ENCODE measurements around the gene USP13.

Gene USP13

GRCh38 chr3:179651687-179652446, 973 bp upstream of the USP13 start:
- in situ Hi-C loops (cut with HindIII; ENCODE audit: low pct_ligation_motif_present, low pct_unique_long_range_greater_than_20kb, low sequenced_read_pairs) = no loop called here
- DNase-seq = no peak

- DNase-seq = peak; percentile 61
- in situ Hi-C loops (cut with HindIII; ENCODE audit: low pct_ligation_motif_present, low pct_unique_long_range_greater_than_20kb, low sequenced_read_pairs) = no loop called here
These were observed 407 bp downstream of the USP13 start for GRCh38 chr3:179653096-179653797.

- in situ Hi-C loops (cut with HindIII; ENCODE audit: low pct_ligation_motif_present, low pct_unique_long_range_greater_than_20kb, low sequenced_read_pairs) = no loop called here
- DNase-seq = no peak
These were observed 2.4 kb downstream of the USP13 start for GRCh38 chr3:179655236-179655635.

- in situ Hi-C loops (cut with HindIII; ENCODE audit: low pct_ligation_motif_present, low pct_unique_long_range_greater_than_20kb, low sequenced_read_pairs) = no loop called here
- no peak for DNase-seq
These were observed 5.8 kb downstream of the USP13 start for GRCh38 chr3:179658606-179659005.

- DNase-seq = no peak
- in situ Hi-C loops (cut with HindIII; ENCODE audit: low pct_ligation_motif_present, low pct_unique_long_range_greater_than_20kb, low sequenced_read_pairs) = no loop called here
These were observed 8.0 kb downstream of the USP13 start for GRCh38 chr3:179660872-179661271.

- in situ Hi-C loops (cut with HindIII; ENCODE audit: low pct_ligation_motif_present, low pct_unique_long_range_greater_than_20kb, low sequenced_read_pairs) = no loop called here
- DNase-seq = no peak
These were observed 8.9 kb downstream of the USP13 start for GRCh38 chr3:179661777-179662176.

- in situ Hi-C loops (cut with HindIII; ENCODE audit: low pct_ligation_motif_present, low pct_unique_long_range_greater_than_20kb, low sequenced_read_pairs) = no loop called here
- no peak for DNase-seq
These were observed 10.3 kb downstream of the USP13 start for GRCh38 chr3:179663093-179663492.

GRCh38 chr3:179666030-179666429, 13.2 kb downstream of the USP13 start:
- in situ Hi-C loops (cut with HindIII; ENCODE audit: low pct_ligation_motif_present, low pct_unique_long_range_greater_than_20kb, low sequenced_read_pairs) = no loop called here
- no peak for DNase-seq

GRCh38 chr3:179666436-179667035, 13.7 kb downstream of the USP13 start:
- in situ Hi-C loops (cut with HindIII; ENCODE audit: low pct_ligation_motif_present, low pct_unique_long_range_greater_than_20kb, low sequenced_read_pairs) = no loop called here
- no peak for DNase-seq

GRCh38 chr3:179668429-179668828, 15.6 kb downstream of the USP13 start:
- in situ Hi-C loops (cut with HindIII; ENCODE audit: low pct_ligation_motif_present, low pct_unique_long_range_greater_than_20kb, low sequenced_read_pairs) = no loop called here
- DNase-seq = no peak

- no peak for DNase-seq
- in situ Hi-C loops (cut with HindIII; ENCODE audit: low pct_ligation_motif_present, low pct_unique_long_range_greater_than_20kb, low sequenced_read_pairs) = no loop called here
These were observed 17.5 kb downstream of the USP13 start for GRCh38 chr3:179670311-179670710.

- in situ Hi-C loops (cut with HindIII; ENCODE audit: low pct_ligation_motif_present, low pct_unique_long_range_greater_than_20kb, low sequenced_read_pairs) = no loop called here
- no peak for DNase-seq
These were observed 18.5 kb downstream of the USP13 start for GRCh38 chr3:179671309-179671708.

- no peak for DNase-seq
- in situ Hi-C loops (cut with HindIII; ENCODE audit: low pct_ligation_motif_present, low pct_unique_long_range_greater_than_20kb, low sequenced_read_pairs) = no loop called here
These were observed 19.0 kb downstream of the USP13 start for GRCh38 chr3:179671747-179672242.

GRCh38 chr3:179672918-179673317, 20.1 kb downstream of the USP13 start:
- DNase-seq = no peak
- in situ Hi-C loops (cut with HindIII; ENCODE audit: low pct_ligation_motif_present, low pct_unique_long_range_greater_than_20kb, low sequenced_read_pairs) = no loop called here

GRCh38 chr3:179673523-179673922, 20.7 kb downstream of the USP13 start:
- in situ Hi-C loops (cut with HindIII; ENCODE audit: low pct_ligation_motif_present, low pct_unique_long_range_greater_than_20kb, low sequenced_read_pairs) = no loop called here

GRCh38 chr3:179676081-179676480, 23.2 kb downstream of the USP13 start:
- in situ Hi-C loops (cut with HindIII; ENCODE audit: low pct_ligation_motif_present, low pct_unique_long_range_greater_than_20kb, low sequenced_read_pairs) = no loop called here

More at GRCh38 chr3:179673523-179673922, 20.7 kb downstream of the USP13 start:
- DNase-seq = no peak

GRCh38 chr3:179677884-179678283, 25.0 kb downstream of the USP13 start:
- in situ Hi-C loops (cut with HindIII; ENCODE audit: low pct_ligation_motif_present, low pct_unique_long_range_greater_than_20kb, low sequenced_read_pairs) = no loop called here
- DNase-seq = no peak

More at GRCh38 chr3:179676081-179676480, 23.2 kb downstream of the USP13 start:
- peak; percentile 18 for DNase-seq

- in situ Hi-C loops (cut with HindIII; ENCODE audit: low pct_ligation_motif_present, low pct_unique_long_range_greater_than_20kb, low sequenced_read_pairs) = no loop called here
- no peak for DNase-seq
These were observed 28.8 kb downstream of the USP13 start for GRCh38 chr3:179681492-179682263.
